IMR-90 (cell line): ENCODE measurements around the gene TRIM28. TPM values are rescaled to one million over a fixed set of nuclear protein-coding genes. Genes with fewer than 3 reads are reported as not detected.
"Not testable (repeated sequence)": the region's sequence is repeated elsewhere in the genome, so short reads cannot be mapped to it uniquely, and the experiment has no call there.

ENCODE experiments used
- ATAC-seq: fragments of 200-7000 bp; cut with Tn5 transposase; 2 replicates; pipeline ENCODE4 v1.9.1; 2020; ENCODE audit warnings: low read depth, mild to moderate bottlenecking, moderate library complexity
- BruUV-seq: library from RNA; stranded (reverse); fragments of 400-500 nt; replicated peaks from 2 replicates; lab custom pipeline; 2021; lab: Mats Ljungman, UMichigan
- CTCF ChIA-PET: fragments of 300-600 bp; formaldehyde crosslinking; extraction: SDS; loops from one replicate; lab custom pipeline; 2021; ENCODE audit warnings: antibody characterized with exemption; lab: Yijun Ruan, JAX
- POLR2A ChIA-PET: fragments of 300-600 bp; sonication (Branson Sonifier 250); formaldehyde crosslinking; loops from one replicate; lab custom pipeline; 2022; ENCODE audit warnings: antibody characterized with exemption; ENCODE audit not compliant: unreplicated experiment; lab: Charles Lee
- DNase-seq: peaks from one replicate; pipeline ENCODE4 v3.0.0; 2013
- H2AFZ ChIP-seq: replicated peaks from 2 replicates; pipeline ENCODE3; 2013; ENCODE audit warnings: low read length, mild to moderate bottlenecking; ENCODE audit not compliant: poor library complexity
- H2AK5ac ChIP-seq: 2 replicates; pipeline ENCODE4 v1.6.1; 2013; ENCODE audit warnings: low read depth, low read length, inconsistent platforms
- H2AK9ac ChIP-seq: replicated peaks from 2 replicates; pipeline ENCODE3; 2013; ENCODE audit warnings: mild to moderate bottlenecking, low read depth, low read length, moderate library complexity; ENCODE audit not compliant: poor library complexity
- H2BK120ac ChIP-seq: 2 replicates; pipeline ENCODE4 v1.6.1; 2013; ENCODE audit warnings: low read depth, low read length, inconsistent platforms
- H2BK15ac ChIP-seq: 3 replicates; pipeline ENCODE4 v1.6.1; 2013; ENCODE audit warnings: low read depth, low read length, inconsistent platforms
- H2BK20ac ChIP-seq: 2 replicates; pipeline ENCODE4 v1.6.1; 2013; ENCODE audit warnings: low read depth, mild to moderate bottlenecking, inconsistent platforms, low read length, moderate library complexity
- H2BK5ac ChIP-seq: 2 replicates; pipeline ENCODE4 v1.6.1; 2013; ENCODE audit warnings: mild to moderate bottlenecking, low read depth, low read length, inconsistent platforms; ENCODE audit not compliant: poor library complexity, severe bottlenecking
- H3K14ac ChIP-seq: replicated peaks from 2 replicates; pipeline ENCODE4 v1.6.1; 2013; ENCODE audit warnings: low read depth, low read length, inconsistent platforms
- H3K18ac ChIP-seq: 2 replicates; pipeline ENCODE4 v1.6.1; 2013; ENCODE audit warnings: low read depth, low read length, control low read depth
- H3K23ac ChIP-seq: 2 replicates; pipeline ENCODE4 v1.6.1; 2013; ENCODE audit warnings: low read depth, low read length, inconsistent platforms
- H3K27ac ChIP-seq: 2 replicates; pipeline ENCODE4 v1.5.1; 2013; ENCODE audit warnings: mild to moderate bottlenecking, control low read depth, low read length; ENCODE audit not compliant: insufficient read depth
- H3K27me3 ChIP-seq: 2 replicates; pipeline ENCODE4 v1.6.1; 2013; ENCODE audit warnings: low read length; ENCODE audit not compliant: control insufficient read depth, insufficient read depth
- H3K36me3 ChIP-seq: 2 replicates; pipeline ENCODE4 v1.6.1; 2013; ENCODE audit warnings: low read length, mixed read lengths; ENCODE audit not compliant: control insufficient read depth, insufficient read depth
- H3K4ac ChIP-seq: 2 replicates; pipeline ENCODE4 v1.6.1; 2013; ENCODE audit warnings: low read depth, low read length, inconsistent platforms
- H3K4me1 ChIP-seq: 2 replicates; pipeline ENCODE4 v1.6.1; 2013; ENCODE audit warnings: low read length, mixed read lengths; ENCODE audit not compliant: control insufficient read depth, insufficient read depth
- H3K4me2 ChIP-seq: 2 replicates; pipeline ENCODE4 v1.6.1; 2013; ENCODE audit warnings: low read depth, mild to moderate bottlenecking, control low read depth, low read length, moderate library complexity
- H3K4me3 ChIP-seq: 2 replicates; pipeline ENCODE4 v1.5.1; 2013; ENCODE audit warnings: low read depth, mild to moderate bottlenecking, control low read depth, low read length, moderate library complexity; ENCODE audit not compliant: insufficient read depth
- H3K56ac ChIP-seq: 2 replicates; pipeline ENCODE4 v1.6.1; 2013; ENCODE audit warnings: low read length, inconsistent platforms; ENCODE audit not compliant: insufficient read depth; ENCODE audit errors: extremely low read depth
- H3K79me1 ChIP-seq, 2 experiments: 2 replicates each; pipeline ENCODE4 v1.6.1; 2013; ENCODE audit warnings: low read length in 2 of 2, inconsistent platforms in 1 of 2, low read depth in 1 of 2
- H3K9ac ChIP-seq: 2 replicates; pipeline ENCODE4 v1.6.1; 2013; ENCODE audit warnings: low read depth, low read length, control low read depth
- H3K9me1 ChIP-seq: 2 replicates; pipeline ENCODE4 v1.6.1; 2013; ENCODE audit warnings: low read length, inconsistent platforms; ENCODE audit not compliant: insufficient read depth
- H3K9me3 ChIP-seq: 2 replicates; pipeline ENCODE4 v1.6.1; 2013; ENCODE audit warnings: low read length; ENCODE audit not compliant: control insufficient read depth, insufficient read depth
- H4K20me1 ChIP-seq: 2 replicates; pipeline ENCODE4 v1.6.1; 2013; ENCODE audit warnings: low read length, inconsistent platforms; ENCODE audit not compliant: insufficient read depth
- H4K5ac ChIP-seq: 2 replicates; pipeline ENCODE4 v1.6.1; 2013; ENCODE audit warnings: mild to moderate bottlenecking, low read depth, low read length, control low read depth
- H4K8ac ChIP-seq, 2 experiments: 2 replicates each; pipeline ENCODE4 v1.6.1; 2013; ENCODE audit warnings: low read depth in 2 of 2, low read length in 2 of 2, control low read depth in 1 of 2, inconsistent platforms in 1 of 2
- H4K91ac ChIP-seq: 2 replicates; pipeline ENCODE4 v1.6.1; 2013; ENCODE audit warnings: low read depth, low read length, inconsistent platforms; ENCODE audit not compliant: insufficient read depth
- WGBS, 2 experiments: methylation state at CpG; one replicate each; pipeline versions ENCODE4 v1.1.5 to v1.1.7; 2013; ENCODE audit warnings: missing lambda C conversion rate in 2 of 2; ENCODE audit not compliant: insufficient read length in 1 of 2; ENCODE audit errors: extremely low coverage in 2 of 2; 5-methylcytosine and 5-hydroxymethylcytosine counted together
- dilution Hi-C: fragments of 300-500 bp; cut with HindIII; formaldehyde crosslinking; loops from one replicate; pipeline ENCODE4 v1.14.3; 2018; ENCODE audit warnings: low sequenced_read_pairs; ENCODE audit not compliant: unreplicated experiment
- in situ Hi-C: fragments of 300-500 bp; cut with MboI; formaldehyde crosslinking; loops from 3 replicates; pipeline ENCODE4 v1.14.3; 2019; ENCODE audit warnings: low sequenced_read_pairs, inconsistent platforms, mixed read lengths
- intact Hi-C: fragments of 100-400 bp; cut with micrococcal nuclease; formaldehyde crosslinking; loops from 2 replicates; pipeline ENCODE4 v1.10.0; 2022
- polyA plus RNA-seq, 3 experiments: library from polyadenylated mRNA; depleted of rRNA; stranded (reverse); fragments of >200 nt; gene quantifications; 2 replicates each; pipeline ENCODE4 v1.2.3, GENCODE V29; 2012; ENCODE audit warnings: low replicate concordance in 1 of 3
- total RNA-seq: library from RNA; depleted of rRNA; stranded (reverse); fragments of >200 nt; gene quantifications from 2 replicates; pipeline ENCODE4 v1.2.3, GENCODE V29; 2012

Gene TRIM28
- total and polyA plus RNA-seq, 2 of the 4 experiments (the other 2 are of a cell fraction): 349 to 465 TPM

GRCh38 chr19:58507602-58508223 lies 36.2 kb upstream of the TRIM28 start:
- POLR2A ChIA-PET, H3K4me1 ChIP-seq, dilution Hi-C loops, BruUV-seq, CTCF ChIA-PET, intact Hi-C loops, H4K8ac ChIP-seq, H2AFZ ChIP-seq, H3K79me1 ChIP-seq, H4K20me1 ChIP-seq, H3K4ac ChIP-seq, H3K36me3 ChIP-seq, ATAC-seq, H3K23ac ChIP-seq, H2AK5ac ChIP-seq, H2BK20ac ChIP-seq, H3K56ac ChIP-seq, H2BK15ac ChIP-seq, H3K4me2 ChIP-seq, in situ Hi-C loops, H4K5ac ChIP-seq, H3K18ac ChIP-seq, H3K9me1 ChIP-seq, H2BK5ac ChIP-seq, H2BK120ac ChIP-seq, H3K9ac ChIP-seq, H3K9me3 ChIP-seq, H2AK9ac ChIP-seq, H3K14ac ChIP-seq, H4K91ac ChIP-seq, H3K27ac ChIP-seq, H3K27me3 ChIP-seq, DNase-seq, H3K4me3 ChIP-seq: not testable (repeated sequence)
- WGBS, 2 experiments: no CpG with 5 or more reads among the region's 8 CpGs
